ENCODE data around the gene MEIS2.

The MEIS2 gene

DNA sequence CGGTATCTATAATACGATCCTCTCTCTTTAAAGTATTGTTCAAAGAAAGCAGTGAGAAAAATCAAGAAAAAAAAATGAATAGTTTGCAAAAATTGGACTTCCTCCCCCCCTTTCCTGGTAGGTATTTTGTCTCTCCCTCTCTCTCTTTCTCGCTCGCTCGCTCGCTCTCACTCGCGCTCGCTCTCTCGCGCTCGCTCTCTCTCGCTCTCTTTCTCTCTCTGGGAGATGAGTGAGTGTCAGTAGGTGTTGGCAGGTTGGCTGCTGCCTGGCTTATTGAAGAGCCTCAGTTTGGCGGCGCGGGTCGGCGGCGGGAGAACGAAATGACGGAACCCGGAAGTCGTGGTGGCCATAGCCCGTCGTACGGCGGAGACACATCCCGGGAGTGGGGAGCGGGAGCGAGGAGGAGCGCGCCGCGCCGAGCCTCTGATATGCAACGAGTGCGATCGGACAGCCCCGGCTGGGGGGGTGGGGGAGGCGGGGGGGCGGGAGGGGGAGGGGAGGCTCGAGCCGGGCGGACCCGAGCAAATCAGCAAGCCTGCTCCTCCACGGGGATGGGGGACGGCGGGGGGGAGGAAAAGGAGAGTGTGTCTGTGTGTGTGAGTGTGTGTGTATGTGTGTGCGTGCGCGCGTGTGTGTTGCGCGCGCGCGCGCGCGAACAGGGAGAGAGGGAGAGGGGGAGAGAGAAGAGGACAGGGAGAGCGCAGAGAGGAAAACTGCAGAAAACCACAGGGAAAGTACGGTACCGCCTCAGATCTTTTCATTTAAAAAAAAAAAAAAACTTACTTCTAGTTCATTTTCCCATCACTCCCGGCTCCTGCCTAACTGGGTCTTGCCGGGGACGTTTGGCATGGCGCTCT is at the start of gene MEIS2:
MEIS2 (minus strand) TSS at position 441 of the 857 bp plus-strand sequence. CDS start 1,083 bp downstream, outside the sequence.
- DNase-seq (ENCODE audit: low read depth), result no peak

DNA sequence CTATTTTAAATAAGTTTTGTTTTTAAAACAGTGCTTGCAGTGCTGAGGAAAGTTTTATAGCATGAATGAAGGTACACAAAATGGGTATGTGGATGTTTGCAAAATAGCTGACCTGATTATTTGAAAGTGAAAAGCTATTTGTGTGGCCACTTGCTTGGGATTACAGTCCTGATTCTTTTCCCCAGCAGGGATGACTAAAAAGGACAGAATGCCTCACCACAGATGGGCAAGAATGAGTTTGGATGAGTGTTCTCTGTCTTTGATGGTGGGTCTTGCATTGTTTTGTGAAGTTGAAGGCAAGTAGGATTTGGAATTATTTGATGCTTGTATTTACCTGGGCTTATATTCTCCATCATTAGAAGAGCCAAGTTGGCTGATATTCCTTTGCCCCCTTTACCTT is 48.8 kb upstream of the MEIS2 start:
- DNase-seq (ENCODE audit: low read depth), result no peak

DNA sequence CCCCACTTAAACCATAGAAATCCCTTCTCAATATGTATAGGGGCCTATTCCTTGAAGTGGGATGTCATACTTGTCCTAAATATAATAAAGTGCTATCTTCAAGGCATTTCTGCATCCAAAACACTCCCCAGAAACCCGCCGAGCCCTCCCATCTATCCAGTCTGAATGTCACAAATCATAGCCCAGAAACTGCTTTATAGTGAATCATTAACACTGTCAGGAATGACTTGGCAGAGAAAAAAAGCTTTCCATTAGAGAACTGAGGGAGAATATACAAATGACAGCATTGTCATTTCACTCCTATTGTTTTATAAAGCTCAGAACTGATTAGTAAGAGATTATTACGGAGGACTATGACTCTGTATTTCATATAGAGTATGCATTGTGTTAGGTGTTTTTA is 48.4 kb upstream of the MEIS2 start:
- DNase-seq (ENCODE audit: low read depth), result no peak

DNA sequence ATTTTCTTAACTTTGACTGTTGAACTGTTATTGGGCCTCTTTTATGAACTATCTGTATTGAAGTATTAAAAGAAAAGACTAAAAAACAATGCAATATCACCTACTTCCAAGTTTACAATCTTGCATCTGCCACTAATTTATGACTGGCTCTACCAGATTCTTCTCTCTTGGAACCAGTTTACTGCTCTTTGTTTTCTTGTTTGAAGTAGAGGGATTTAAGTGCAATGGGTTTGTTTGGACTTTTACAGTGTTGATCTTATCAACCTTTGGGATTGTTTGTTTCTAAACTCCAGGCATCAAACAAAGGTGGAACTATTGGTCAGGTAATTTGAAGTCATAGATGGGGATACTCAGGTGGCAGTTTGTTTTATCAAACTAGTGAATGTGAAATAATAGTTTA is 43.0 kb upstream of the MEIS2 start:
- DNase-seq (ENCODE audit: low read depth), result no peak

DNA sequence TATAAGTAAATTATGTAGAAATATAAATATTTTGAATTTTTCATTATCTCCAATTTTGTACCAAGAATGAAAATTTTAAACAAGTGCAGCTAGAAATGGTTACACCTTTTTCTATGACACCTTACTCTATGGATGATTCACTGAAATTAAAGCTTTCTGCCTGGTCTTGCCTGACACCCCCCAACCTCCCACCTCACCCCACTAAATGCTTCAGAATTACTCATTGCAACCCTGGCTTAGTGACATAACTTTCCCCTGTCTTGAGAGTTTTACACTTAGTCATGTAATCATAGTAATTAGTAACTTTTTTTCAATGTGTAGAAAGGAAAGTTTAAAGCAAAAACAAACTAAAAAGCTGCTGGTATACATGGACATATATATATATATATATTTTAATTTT is 42.0 kb upstream of the MEIS2 start:
- DNase-seq (ENCODE audit: low read depth), result no peak

DNA sequence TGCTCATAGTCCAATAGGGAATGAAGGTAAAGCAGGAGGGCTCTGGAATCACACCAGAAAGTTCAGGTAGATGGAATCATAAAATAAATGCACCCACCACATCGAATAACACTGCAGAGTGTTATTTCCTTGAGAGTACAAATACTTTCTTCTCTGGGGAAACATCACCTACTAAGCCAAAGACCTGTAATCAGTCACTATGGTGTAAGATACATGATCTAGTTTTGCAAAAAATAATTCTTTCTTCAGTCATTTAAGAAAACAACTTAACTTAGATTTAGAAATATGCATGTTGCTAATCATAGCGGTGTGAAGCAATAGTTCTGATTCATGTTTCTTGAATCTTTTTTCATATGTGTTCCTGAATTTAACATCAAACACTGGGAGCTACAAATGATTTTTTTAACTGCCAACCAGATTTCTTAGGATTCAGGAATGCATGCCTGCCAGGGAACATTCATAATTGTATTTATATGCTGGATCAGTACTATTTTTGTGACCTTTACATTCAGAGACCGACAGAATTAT is 40.2 kb upstream of the MEIS2 start:
- DNase-seq (ENCODE audit: low read depth), result no peak

DNA sequence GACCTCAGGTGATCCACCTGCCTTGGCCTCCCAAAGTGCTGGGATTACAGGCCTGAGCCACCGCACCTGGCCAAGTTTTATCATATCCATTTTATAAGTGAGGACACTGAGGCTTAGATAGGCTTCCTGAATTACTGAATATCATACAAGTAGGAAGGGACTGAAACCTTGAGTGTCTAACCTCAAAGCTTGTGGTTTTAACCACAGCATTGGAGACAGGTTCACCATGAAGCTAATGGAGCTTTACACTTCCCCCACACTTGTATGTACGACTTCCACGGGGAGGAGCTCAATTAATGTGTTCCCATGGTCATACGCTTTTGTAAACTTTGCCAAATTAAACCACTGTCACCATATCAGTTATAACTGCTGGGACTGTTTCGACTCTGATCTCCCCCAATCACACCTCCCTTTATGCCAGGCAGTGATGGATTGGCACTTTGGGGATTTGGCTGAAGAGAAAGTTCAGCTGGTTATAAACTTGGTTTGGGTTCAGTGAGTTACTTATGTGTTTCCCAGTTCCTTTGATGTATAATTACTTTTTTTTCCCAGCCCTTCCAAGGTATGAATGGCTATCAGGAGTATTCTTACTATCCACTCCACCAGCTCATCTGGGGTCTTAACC is 38.4 kb upstream of the MEIS2 start:
- no peak for DNase-seq (ENCODE audit: low read depth)

DNA sequence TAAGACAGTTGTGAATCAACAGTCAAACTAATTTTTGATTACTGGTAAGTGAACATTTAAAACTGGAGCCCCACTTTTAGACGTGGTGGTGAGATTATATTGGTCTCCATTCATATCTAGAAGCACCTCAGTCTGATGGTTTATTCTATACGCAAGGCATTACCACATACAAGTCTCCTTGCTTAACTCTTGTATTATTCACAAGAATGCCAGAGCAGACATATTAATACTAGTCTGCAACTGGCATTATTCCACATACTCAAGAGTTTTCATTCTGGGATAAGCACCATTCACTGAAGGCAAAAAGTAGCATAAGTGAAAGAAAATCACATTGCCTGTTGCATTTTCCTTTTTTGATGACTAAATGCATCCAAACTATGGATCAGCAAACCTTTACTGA is 36.9 kb upstream of the MEIS2 start:
- DNase-seq (ENCODE audit: low read depth), result no peak

DNA sequence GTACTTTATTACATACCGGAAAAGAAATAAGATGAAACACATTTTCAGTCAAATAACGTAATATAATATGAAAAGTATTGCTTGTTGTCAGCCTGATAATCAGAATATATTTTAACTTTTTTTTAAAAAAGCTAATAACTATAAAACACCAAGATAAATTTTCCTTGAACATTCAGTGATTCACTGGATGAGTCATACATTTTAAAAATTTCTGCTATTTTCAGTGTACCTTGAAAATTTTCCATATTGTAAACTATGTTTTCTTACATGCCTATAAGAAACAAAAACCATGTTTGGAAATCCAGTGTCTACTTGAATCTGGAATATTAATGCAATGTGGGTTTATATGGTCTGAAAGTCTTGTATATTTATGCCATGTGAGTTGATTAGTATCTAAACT is 36.3 kb upstream of the MEIS2 start:
- DNase-seq (ENCODE audit: low read depth), result no peak

DNA sequence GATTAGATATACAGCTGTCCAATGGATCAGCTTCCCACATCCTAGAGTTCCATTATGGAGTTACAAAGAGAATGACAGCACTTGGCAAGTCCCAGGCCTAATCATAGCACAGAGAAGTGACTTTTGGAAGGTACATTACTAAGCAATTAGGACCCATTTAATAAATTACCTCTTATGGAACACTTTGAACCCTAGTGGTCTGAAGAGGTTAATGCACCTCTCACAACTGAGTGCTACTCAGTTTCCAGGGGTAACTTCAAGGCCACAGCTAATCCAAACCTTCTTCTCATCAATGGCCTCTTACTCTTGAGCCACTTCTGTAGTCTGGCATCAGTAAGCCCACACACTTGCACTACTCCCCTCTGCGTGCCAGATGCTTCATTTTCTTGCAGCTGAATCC is 34.9 kb upstream of the MEIS2 start:
- DNase-seq (ENCODE audit: low read depth), result no peak

DNA sequence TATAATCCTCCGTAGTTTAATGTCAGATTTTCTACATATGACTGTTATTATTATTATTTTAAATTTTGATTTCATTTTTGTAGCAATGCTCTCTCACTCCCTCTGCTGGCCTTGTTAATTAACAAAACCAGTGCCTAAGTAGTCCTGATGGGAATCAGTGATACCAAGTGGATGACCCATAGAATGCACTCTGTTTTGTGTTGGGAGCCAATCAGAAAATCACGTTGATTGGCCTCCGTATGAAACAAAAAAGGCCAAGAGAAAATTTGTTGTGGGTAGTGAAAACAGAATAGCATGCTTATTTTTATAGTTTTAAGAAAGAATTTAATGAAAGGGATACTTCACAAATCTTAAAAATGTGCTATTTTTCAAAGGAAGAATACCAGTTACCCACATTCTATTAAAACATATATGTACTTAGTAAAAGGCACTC is 34.4 kb upstream of the MEIS2 start:
- no peak for DNase-seq (ENCODE audit: low read depth)

DNA sequence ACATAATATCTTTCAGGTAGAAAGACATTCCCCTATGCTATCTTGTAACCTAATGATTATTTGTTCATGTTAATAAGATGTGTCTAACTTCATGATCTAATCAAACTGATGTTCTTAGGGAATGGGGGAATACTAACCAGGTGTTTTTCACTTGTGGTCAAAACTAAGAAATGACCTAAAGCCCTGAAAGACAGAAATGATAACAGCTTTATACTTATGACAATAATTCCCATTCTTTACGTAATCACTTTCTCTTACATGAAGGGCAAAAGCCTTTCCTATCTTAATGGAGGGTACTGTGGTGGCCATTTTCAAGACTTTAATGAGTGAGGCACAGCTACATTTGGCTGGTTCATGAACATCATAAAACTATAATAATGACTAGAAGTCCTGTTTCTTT is 33.9 kb upstream of the MEIS2 start:
- no peak for DNase-seq (ENCODE audit: low read depth)

DNA sequence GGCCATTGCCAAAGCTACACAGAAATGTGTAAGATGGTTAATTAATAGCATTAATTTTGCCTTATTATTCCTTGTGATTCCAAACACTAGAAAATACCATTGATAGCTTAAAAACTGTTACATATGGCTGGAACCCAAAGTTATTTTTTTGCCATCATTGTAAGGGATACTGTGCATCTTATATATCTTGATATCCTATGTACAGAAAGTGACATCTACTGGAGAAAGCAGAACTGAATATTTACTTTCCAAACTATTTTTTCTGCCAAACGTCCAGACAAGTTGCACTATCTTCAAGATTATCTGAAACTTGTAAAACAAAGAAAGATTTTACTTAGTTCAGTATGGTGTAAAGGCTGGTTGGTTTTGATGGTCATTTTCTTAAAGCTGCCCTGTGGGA is 33.3 kb upstream of the MEIS2 start:
- DNase-seq (ENCODE audit: low read depth), result no peak

DNA sequence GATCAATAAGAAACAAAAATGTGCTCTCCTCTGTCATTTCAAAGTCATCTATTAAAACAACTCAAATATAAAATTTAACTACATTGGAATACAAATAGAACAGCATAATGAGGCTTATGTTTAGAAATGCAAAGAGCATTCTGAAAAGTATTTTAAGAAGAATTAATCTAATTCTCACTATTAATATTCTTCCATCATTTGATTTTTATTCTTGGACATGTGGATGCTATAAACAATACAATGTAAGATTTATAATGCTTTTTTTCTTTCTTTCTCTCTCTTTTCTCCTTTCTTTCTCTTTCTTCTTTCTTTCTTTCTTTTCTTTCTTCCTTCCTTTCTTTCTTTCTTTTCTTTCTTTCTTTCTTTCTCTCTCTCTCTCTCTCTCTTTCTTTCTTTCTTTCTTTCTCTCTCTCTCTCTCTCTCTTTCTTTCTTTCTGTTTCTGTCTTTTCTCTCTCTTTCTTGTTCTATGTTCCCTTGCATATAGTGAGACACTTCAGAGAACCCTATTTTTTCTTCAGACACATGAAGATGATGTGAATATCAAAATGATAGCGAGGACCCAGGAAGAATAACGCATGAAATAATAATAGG is 32.6 kb upstream of the MEIS2 start:
- DNase-seq (ENCODE audit: low read depth), result no peak

DNA sequence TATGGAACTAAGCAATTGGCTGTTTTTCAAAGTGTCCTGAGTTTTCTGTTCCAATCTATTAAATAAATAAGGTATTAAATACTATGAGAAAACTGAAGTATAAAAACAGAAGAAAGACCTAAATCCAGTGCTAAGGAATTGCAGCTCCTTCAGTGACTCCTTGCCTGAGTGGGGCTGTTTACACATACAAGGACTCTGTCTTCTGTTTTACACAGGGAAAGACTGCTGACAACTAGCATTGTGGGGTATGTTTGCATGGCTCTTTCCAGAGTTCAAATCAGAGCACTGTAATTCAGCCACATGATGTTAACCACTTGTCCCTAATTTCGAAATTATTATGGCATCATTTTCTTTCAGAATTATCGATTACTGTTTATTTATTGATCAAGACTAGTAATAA is 31.3 kb upstream of the MEIS2 start:
- no peak for DNase-seq (ENCODE audit: low read depth)

DNA sequence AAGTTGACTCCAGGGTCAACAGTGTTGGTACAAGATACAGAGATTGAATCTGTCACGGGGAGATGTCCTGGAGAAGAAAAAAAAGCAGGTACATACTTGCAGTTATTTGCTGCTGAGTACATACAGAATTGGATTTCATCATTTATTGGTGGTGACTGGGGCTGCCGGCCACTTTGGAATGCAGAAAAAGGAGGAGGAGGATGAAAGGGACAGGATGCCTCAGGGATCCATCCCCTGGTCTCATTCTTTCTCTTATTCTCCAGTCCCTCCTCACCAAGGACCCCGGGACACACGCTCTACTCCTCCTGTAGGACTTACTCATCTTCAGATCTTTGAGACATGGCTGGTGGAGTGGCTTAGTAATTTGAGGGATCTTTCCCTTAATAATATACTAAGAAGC is 30.0 kb upstream of the MEIS2 start:
- DNase-seq (ENCODE audit: low read depth), result no peak

DNA sequence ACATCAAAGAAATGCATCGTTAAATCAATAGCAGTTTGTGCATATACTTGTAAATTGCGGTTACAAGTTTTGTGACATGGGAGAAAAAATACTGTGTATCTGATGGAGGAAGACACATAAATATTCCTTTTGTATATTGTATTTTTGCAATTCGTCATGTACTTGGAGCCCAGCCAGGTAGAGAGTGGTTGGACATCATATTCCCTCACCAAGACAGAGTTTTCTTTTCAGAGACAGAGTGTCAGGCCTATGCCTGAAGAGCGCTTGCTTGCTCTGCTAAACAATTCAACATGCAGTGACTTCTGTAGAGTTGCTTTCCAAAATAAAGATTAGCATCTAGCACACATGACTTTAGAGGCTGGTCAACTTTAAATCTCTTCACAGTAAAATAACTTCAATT is 24.8 kb upstream of the MEIS2 start:
- DNase-seq (ENCODE audit: low read depth), result no peak

DNA sequence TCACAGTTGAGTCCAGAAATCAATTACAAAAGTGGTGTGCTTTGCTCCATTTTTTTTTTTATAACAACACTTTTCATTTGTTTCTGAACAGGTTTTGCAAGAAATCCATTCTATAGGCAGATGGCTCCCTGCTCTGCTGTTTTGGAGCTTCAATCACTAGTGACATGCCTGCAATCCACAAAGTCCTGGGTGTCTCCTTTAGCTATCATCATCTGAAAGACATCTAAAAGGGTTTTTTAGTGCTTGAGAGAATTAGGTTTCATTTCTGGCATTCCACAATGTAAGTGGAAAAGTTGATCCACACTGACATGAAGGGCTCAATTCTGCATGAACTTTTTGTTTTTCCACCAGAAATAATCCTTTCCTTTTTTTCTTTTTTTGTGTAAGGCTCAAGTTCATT is 24.0 kb upstream of the MEIS2 start:
- no peak for DNase-seq (ENCODE audit: low read depth)

DNA sequence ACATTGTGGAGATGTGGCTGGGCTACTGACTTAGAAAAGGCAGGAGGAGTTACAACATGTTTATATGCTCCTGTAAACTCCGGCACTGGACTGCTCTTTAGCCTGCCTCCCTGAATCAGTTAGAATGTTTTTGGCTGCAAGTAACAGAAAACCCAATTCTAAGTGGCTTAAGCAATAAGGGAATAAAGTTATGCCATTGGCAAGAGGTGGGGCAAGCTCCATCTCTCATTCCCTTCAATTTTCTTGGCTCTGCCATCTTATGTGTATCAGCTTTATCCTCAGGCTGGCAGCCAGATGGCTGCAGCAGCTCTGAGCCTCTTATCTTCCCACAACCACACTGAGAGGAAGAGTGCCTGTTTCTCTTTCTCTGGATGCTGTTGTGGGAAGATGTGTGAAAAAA is 22.4 kb upstream of the MEIS2 start:
- DNase-seq (ENCODE audit: low read depth), result no peak

DNA sequence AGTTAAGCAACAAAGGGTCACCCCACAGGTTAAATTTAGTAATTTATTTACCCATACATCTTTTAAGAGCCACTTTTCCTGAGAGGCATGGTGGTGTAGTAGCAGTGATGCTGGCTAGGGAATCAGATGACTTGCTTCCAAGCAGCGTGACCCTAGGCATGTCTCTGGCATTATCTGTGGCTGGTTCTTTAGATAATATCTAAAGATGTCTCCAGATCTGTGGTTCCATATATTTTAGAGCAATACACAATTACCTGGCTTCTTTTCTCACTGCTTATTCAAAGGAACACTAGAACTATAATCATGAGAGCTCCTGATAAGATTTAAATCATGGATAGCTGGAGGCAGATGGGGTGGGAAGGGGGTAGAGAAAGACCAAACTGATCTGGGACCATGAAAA is 21.1 kb upstream of the MEIS2 start:
- no peak for DNase-seq (ENCODE audit: low read depth)

DNA sequence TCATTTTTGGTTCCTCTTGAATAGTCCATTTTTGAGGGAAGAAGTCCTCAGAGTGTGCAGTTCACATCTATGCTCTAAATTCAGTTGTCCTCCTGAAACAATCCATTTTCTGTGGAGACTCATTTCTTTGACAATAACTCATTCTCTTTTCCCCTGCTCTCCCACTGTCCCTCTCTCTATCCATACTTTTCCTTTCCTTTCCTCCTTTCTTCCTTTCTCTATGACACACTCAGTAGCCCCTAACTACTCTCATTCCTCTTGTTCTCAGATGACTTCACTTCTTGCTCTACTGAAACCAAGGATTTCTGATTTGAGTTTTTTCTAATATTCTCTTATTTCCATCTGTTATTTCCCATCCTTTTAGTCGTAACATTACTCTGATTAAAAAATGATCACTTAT is 16.7 kb upstream of the MEIS2 start:
- no peak for DNase-seq (ENCODE audit: low read depth)

DNA sequence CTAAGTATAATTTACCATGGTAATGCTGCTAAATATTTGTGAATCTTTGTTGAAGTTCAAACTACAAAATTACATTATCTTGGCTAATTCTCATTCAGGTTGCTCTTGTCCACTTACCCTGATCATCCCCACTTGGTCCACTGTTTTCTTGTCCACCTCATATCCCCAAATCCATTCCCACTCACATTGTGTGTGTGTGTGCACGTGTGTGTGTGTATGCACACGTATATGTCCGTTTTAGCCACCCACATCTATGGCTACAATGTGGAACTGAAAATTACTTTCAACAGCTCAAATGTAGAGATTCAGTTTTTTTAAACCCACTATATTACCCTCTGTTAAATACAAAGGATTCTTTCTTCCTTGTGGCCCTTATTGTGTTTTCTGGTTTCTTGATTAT is 15.2 kb upstream of the MEIS2 start:
- no peak for DNase-seq (ENCODE audit: low read depth)

DNA sequence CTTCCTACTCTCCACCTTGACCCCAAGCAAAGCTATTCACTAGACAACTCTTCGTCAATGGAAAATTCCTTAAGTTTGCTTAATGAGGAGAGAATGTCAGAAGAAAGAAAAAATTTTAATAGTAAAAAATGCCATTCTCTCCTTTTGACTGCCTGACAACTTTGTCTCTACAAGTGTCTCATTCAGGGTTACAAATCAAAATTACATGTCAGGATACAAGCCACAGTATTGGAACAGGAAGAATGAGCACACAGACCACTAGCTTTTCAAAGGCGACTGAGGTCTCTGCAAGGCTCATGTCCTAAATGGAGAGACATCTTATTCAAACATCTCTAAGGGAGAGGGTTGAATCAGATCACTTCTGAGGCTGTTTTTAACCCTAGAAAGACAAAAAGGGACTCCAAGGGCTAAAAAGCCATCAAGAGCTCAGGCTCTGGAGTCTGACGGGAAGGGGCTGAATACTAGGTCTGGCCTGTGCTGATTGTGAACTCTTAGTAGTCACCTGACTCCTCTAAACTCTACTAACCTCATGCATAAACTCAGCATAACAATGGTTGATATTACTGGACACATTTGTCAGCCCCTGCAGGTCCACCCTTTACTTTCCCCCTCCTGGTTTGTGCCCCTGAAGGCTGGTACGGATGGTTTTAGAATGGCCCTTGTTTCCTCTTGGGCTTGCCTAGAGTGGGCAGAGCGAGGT is 12.8 kb upstream of the MEIS2 start:
- no peak for DNase-seq (ENCODE audit: low read depth)
